Left lobe of liver (tissue), 2 donors: ENCODE results near the gene POLR1D. TPM values are rescaled to one million over a fixed set of nuclear protein-coding genes. Genes with fewer than 3 reads are reported as not detected.

Experiments used
- ATAC-seq: fragments of 200-7000 bp; cut with Tn5 transposase; one replicate; pipeline ENCODE4 v1.9.1; 2020; ENCODE audit warnings: mild to moderate bottlenecking, moderate library complexity
- DNase-seq: peaks from one replicate; pipeline ENCODE4 v3.0.0-alpha.2; 2020; ENCODE audit warnings: low spot score
- total RNA-seq: library from RNA; stranded (reverse); gene quantifications from one replicate; pipeline ENCODE4 v1.2.1, GENCODE V29; 2021
- donor health status: DM: no; HTN: no; CAD: no; lungs with moderate emphysema.
- donor health status: DM: no; HTN: yes; CAD: no.

POLR1D gene
- total RNA-seq, 1 donor from 2014 or later = 36.1 TPM

DNA sequence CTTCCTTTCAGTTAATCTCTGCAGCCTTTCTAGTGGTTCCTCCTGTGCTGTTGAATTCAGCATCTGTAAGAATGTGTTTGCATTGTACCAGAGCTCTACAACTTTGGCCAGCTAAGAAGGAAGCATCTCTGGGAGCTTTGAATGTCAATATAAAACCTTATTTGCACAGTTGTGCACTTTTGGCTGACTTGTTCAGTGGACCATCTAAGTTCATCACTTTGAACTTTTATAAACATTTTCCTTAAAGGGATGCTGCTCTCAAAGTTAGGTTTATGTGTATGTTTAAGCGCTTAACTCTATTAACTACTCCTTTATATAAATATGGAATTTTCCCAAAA lies 15.6 kb downstream of the POLR1D start:
- peak; percentile 42 for ATAC-seq

GRCh38 chr13:27638001-27638400 lies 16.3 kb downstream of the POLR1D start:
- no peak for DNase-seq
- no peak for ATAC-seq

More for the DNA sequence above, 15.6 kb downstream of the POLR1D start:
- no peak for DNase-seq

DNA sequence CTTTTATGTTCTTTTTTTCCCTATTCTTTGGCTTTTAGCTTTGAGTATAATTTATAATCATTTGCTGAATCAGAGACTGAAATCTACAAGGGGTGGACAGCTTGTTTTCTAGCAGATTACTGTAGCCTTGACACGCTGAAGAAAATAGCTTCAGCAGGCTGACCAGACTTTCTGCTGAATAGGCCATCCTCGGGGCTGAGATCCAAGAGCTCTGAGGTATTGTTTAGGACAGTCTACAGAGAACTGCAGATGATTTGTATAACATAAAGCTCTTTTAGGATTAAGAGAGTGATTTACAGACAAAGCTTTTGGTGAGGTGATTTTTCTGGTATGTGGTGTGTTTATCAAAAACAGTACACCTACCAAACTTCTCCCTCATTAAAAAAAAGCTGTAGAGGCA lies 16.8 kb downstream of the POLR1D start:
- ATAC-seq = peak; percentile 32
- DNase-seq = no peak

DNA sequence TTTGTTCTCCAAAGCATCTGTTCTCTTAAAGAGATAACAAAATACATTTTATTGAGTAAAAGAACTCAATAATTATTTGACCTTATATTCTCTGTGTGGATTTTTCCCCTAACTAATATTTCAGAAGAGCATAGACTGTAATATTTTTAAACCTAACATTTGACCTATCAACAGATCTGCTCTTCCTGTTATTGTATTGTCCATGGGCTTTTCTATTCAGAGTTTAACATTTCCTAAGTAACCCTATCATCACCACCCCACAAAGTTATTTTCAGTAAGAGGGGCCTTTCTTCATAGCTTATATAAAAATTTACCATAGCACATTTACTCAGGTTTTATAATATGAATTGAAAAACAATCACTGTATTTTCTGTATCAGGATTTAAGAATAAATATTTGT lies 17.5 kb downstream of the POLR1D start:
- DNase-seq (no peak), ATAC-seq (no peak)

GRCh38 chr13:27641711-27642502 lies 20.2 kb downstream of the POLR1D start:
- DNase-seq (no peak), ATAC-seq (peak; percentile 85)

- DNase-seq (no peak), ATAC-seq (no peak)
Measured at GRCh38 chr13:27643334-27644132, 21.8 kb downstream of the POLR1D start.

GRCh38 chr13:27644302-27644701 lies 22.6 kb downstream of the POLR1D start:
- DNase-seq (no peak), ATAC-seq (peak; percentile 35)

GRCh38 chr13:27650312-27650711 lies 28.6 kb downstream of the POLR1D start:
- no peak for ATAC-seq

GRCh38 chr13:27654059-27654458 lies 32.4 kb downstream of the POLR1D start:
- DNase-seq (no peak), ATAC-seq (no peak)

More at GRCh38 chr13:27650312-27650711, 28.6 kb downstream of the POLR1D start:
- no peak for DNase-seq

DNA sequence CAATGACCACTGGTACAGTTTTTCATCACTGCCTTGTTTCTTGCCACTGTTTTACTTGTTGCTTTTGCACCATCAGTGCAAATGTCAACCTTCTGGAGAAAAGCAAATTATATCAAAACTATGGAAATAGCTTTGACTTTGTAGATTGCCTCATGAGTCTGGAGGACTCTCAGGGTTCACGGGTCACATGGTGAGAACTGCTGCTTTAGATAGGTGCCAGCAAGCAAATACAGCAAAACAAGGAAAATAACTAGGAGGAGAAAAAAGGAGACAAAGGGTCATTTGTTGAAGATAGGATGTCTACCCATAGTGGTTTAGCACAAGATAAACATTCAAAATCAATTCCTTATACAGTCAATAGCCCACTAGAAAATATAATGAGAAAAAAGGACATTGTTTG lies 33.1 kb downstream of the POLR1D start:
- no peak for ATAC-seq
- DNase-seq = no peak

DNA sequence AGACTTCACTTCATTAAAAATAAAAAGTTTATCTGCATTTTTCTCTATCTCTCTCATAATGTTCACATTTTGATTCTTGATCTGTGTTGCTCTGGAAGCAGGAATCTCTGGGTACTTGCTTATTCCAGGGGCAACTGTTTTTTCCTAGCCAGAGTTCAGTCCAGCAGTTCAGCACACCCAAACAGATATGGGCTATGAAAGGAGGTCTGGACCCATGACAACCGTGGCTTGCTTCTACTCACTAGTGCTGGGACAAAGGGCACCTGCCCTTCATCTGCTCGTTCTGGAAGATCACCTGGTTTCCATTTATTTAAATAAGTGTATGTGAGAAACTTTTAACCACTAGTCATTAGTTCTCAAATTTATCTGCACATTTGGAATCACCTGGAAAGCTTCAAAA lies 36.0 kb downstream of the POLR1D start:
- peak; percentile 59 for DNase-seq
- peak; percentile 96 for ATAC-seq

DNA sequence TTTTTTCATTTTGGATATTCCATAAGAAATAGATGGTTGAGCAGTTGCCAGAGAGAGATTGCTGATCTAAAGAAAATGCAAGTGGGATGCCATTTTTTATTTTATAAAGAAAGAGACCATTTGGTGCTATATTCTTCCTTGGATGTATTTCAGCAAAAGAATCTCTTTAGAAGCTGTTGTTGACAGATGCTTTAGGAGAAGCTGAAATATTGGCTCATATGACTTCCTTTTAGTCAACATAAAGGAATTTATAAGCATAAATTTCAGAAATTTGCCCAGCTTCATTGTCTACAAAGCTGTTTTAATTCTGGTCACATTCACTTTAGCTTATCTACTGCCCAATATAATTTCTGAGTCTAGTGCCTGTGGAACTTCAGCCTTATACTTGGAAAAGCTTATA lies 36.9 kb downstream of the POLR1D start:
- no peak for ATAC-seq
- DNase-seq = no peak

- DNase-seq (no peak), ATAC-seq (no peak)
Measured at GRCh38 chr13:27659145-27659865, 37.6 kb downstream of the POLR1D start.

DNA sequence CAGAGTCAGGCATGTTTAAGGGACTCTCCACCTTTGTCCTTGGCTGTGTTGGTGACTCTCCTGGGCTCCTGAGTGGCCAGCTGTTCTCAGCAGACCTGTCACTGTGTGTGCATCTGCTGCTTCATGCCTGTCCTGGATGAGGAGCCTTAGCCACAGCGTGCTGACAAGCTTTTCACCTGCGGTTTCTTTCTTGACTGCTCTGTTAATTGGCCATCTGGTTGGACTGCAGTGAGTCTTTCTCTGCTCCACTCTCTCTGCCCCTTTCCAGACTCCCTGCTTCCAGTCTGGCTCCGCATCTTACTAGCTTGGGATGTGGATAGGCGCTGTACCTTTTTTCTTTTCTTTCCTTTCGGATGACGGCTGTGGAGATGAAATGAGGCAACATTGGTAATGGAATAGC lies 38.8 kb downstream of the POLR1D start:
- no peak for DNase-seq
- ATAC-seq = no peak

GRCh38 chr13:27661017-27661416 lies 39.3 kb downstream of the POLR1D start:
- DNase-seq (no peak), ATAC-seq (peak; percentile 8)

- DNase-seq = no peak
- peak; percentile 89 for ATAC-seq
Measured at GRCh38 chr13:27662738-27663470, 41.2 kb downstream of the POLR1D start.

DNA sequence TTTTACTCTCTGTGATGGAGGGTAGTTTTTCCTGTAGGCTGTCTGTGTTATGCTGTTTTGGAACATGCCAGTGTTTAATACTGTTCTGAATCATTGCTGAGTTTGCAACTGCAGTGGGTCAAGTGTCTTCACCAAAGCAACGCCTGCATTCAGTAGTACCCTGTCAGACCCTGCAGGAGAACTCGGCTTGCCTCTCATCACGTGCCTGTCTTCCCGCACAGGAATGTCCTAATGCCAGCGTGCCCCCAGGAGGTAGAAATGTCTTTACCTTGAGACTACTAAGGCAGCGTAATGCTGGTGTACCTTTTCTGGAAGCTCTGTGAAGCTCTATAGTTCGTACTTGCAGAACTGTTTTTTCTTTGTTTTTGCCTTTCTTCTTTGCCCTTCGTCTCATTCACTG lies 42.3 kb downstream of the POLR1D start:
- ATAC-seq (no peak), DNase-seq (no peak)

DNA sequence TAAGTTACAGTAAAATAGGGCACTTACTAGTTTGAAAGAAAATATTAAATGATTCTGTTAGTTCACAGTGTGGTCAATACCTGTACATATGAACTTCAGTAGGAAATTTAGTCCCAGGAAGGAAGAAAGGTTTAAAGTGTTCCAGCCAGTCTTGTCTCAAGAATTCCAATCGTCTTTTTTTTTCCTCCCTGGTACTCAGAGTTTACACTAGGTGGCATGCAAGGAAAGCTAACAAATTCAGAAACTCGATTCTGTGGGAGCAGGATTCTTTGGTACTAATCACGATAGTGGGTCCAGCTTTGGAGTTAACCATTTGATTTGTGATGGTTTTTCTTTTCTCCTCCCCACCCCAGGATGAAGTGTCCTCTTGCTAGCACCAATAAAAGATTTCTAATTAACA lies 43.6 kb downstream of the POLR1D start:
- DNase-seq (no peak), ATAC-seq (no peak)

DNA sequence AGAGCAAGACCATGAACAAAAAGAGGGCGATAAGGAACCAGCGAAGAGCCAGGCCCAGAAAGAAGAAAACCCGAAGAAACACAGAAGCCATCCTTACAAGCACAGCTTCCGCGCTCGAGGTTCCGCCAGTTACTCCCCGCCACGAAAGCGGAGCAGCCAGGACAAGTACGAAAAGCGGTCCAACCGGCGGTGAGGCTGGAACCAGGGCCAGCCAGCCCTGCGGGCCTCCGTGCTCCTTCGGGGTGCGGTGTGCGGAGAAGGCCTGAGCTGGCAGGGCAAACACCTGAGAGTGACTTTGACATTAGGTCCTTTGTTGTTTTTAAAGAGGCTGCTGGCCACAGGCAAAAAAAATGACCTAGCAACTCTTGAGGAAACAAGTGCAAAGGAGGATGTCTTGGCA lies 44.1 kb downstream of the POLR1D start:
- no peak for ATAC-seq

DNA sequence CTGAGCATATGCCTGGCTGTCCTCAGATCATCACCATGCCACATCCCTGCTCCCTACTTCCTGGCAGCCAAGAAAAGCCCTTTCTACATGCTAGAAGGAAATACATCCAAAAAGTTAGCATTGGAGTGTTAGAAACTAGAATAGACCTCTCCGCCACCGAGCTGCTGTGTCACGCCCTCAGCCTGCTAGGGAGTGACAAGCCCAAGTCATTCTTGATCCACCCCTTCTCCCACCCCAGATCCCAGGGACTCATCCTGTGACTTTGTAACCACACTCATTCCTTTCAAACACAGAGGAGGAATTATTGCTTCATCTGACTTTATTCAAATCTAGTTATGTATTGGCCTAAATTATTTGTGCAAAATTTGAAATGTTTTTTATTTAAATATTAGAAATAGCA lies 45.3 kb downstream of the POLR1D start:
- ATAC-seq = no peak
- no peak for DNase-seq

More for the DNA sequence above, 44.1 kb downstream of the POLR1D start:
- DNase-seq = no peak

GRCh38 chr13:27667946-27668345 lies 46.3 kb downstream of the POLR1D start:
- ATAC-seq (no peak), DNase-seq (no peak)
